UCSD-AML1 (cell line): ENCODE results near the gene DNAJC22.
"Not testable (repeated sequence)": the region's sequence is repeated elsewhere in the genome, so short reads cannot be mapped to it uniquely, and the experiment has no call there.

Experiments
- DNase-seq: peaks from one replicate; lab custom pipeline; 2025; ENCODE audit not compliant: unreplicated experiment; lab: John Stamatoyannopoulos, UW

DNAJC22 gene

GRCh38 chr12:49330631-49331379 is 15.9 kb upstream of the DNAJC22 start:
- DNase-seq = no peak

GRCh38 chr12:49331380-49332222 is 15.1 kb upstream of the DNAJC22 start:
- DNase-seq = peak; percentile 27

- DNase-seq = no peak
These were observed 14.2 kb upstream of the DNAJC22 start for GRCh38 chr12:49332441-49332861.

GRCh38 chr12:49332891-49333371 is 13.8 kb upstream of the DNAJC22 start:
- no peak for DNase-seq

GRCh38 chr12:49333778-49334177 is 12.9 kb upstream of the DNAJC22 start:
- DNase-seq = not testable (repeated sequence)

GRCh38 chr12:49334226-49334625 is 12.5 kb upstream of the DNAJC22 start:
- no peak for DNase-seq

- no peak for DNase-seq
These were observed 12.0 kb upstream of the DNAJC22 start for GRCh38 chr12:49334681-49335080.

- no peak for DNase-seq
These were observed 11.4 kb upstream of the DNAJC22 start for GRCh38 chr12:49335118-49335954.

GRCh38 chr12:49335955-49336644 is 10.6 kb upstream of the DNAJC22 start:
- no peak for DNase-seq

- DNase-seq = peak; percentile 83
These were observed 9.8 kb upstream of the DNAJC22 start, which contains the start of gene C1QL4 for GRCh38 chr12:49336645-49337584. C1QL4 (minus strand) TSS chr12:49337188; CDS start chr12:49336477, 711 bp downstream.

- no peak for DNase-seq
These were observed 7.7 kb upstream of the DNAJC22 start for GRCh38 chr12:49338830-49339463.

- DNase-seq = no peak
These were observed 7.2 kb upstream of the DNAJC22 start for GRCh38 chr12:49339464-49339861.

GRCh38 chr12:49340095-49340870 is 6.4 kb upstream of the DNAJC22 start:
- DNase-seq = no peak

- no peak for DNase-seq
These were observed 5.5 kb upstream of the DNAJC22 start for GRCh38 chr12:49340971-49341776.

- DNase-seq = no peak
These were observed 5.0 kb upstream of the DNAJC22 start for GRCh38 chr12:49341777-49342065.

GRCh38 chr12:49342066-49342913 is 4.4 kb upstream of the DNAJC22 start:
- peak; percentile 87 for DNase-seq
